SKM-1 treated with dmso at 0.1 percent for 144 hours (cell line): ENCODE data around the gene ATAD3C.

ENCODE experiments used
- DNase-seq: peaks from one replicate; lab custom pipeline; 2025; ENCODE audit not compliant: unreplicated experiment; lab: John Stamatoyannopoulos, UW

ATAD3C gene

GRCh38 chr1:1430114-1430982 is 19.1 kb upstream of the ATAD3C start:
- DNase-seq, result no peak

DNA sequence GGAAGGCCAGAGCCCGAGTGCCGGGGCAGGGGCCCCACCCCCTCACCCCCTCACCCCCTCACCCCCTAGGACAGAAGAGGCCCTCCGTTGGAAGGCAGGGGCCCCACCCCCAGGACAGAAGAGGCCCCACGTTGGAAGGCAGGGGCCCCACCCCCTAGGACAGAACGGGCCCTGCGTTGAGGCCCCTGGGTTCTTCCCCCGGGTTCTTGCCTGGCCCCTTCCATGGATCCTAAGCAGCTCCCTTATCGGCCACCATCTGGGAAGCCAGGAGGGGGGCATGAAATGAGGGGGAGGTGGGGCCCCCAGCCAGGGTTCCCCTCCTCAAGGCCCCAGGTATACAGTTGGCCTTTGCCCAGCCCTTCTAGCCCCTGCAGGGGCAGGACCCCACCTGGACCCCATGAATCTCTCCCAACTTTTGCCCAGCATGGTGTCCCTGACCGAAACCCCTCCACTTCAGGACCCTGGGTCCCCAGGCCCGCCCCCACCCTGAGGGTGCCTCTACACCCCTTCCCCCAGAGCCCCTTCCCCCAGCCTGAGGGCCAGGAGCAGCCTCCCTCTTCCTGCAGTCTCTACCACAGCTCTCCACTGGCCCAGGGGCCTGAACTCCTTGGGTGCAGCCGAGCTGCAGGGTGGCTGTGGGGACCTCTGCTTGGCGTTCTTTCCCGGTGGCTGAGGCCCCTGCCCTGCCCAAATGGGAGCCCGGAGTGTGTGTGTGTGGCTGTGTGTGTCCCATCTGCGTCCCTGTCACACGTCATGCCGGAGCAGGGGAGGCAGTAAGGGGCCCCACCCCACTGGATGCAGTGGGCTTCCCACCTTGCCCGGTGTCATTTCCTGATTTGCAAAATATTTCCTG is 18.3 kb upstream of the ATAD3C start:
- no peak for DNase-seq

DNA sequence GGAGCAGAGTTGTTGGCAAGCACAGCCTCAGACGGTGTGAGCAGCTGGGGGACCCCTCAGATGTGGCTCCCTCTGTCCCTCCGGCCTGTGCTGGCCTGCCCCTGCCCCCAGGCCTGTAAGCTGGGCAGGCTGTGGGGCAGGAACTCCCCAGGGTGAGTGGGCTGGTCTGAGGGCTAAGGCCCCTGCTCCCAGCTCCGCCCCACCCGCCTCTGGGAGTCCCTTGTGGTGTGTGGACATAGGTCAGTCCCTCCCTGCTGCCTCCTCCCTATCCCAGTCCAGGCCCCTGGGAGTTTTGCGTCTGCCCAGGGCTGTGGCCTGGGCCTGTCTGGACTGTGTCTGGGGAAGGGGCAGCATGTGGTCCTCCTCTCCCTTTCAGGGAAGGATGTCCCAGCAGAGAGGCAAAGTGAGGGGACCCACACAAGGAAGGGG is 17.6 kb upstream of the ATAD3C start:
- no peak for DNase-seq

DNA sequence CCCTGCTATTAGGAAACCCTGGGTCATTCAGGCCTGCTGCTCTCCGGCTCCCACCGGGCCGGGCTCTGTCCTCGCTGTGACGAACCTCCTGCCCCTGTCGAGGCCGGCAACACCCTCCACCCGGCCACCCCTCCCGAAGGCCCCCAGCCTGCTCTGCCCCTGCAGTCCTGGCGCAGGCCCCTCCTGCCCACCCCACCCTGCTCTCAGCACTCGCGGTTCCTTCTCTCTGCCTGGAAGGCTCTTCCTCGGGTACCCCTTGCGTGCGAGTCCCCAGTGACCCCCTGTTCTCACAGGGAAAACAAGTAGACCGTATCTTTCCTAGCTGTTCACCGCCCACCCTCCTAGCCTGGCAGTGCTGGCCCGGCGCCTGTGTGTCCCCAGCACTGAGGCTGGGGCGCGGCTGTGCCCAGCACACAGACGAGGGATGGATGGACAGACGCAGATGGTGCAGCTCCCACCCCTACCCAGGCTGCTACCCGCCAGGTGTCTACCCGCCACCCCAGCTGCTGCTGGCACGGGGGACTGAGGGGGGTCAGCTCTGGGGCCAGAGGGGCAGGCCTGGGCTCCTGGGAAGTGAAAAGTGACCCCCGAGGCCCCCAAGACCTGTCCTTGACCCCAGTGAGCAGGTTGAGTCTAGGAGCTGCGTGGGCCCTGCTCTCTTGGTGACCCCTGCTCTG is 17.1 kb upstream of the ATAD3C start:
- DNase-seq, result no peak

GRCh38 chr1:1432951-1433803 is 16.3 kb upstream of the ATAD3C start:
- no peak for DNase-seq

GRCh38 chr1:1433804-1434130 is 15.7 kb upstream of the ATAD3C start:
- DNase-seq, result no peak

GRCh38 chr1:1434131-1434823 is 15.2 kb upstream of the ATAD3C start:
- DNase-seq, result no peak

DNA sequence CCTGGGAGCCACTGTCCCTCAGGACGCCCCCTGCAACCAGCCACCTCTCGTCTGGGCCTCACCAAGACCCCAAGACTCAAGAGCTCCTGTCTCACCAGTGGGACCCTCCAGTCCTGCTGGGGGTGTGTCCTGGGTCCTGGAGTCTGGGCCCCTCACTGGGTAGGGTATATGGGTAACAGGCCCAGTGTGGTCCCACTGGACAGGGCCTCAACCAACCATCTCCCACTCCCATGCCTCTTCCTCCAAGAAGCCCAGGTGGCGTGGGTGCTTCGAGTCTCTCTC is 14.7 kb upstream of the ATAD3C start:
- DNase-seq, result no peak

DNA sequence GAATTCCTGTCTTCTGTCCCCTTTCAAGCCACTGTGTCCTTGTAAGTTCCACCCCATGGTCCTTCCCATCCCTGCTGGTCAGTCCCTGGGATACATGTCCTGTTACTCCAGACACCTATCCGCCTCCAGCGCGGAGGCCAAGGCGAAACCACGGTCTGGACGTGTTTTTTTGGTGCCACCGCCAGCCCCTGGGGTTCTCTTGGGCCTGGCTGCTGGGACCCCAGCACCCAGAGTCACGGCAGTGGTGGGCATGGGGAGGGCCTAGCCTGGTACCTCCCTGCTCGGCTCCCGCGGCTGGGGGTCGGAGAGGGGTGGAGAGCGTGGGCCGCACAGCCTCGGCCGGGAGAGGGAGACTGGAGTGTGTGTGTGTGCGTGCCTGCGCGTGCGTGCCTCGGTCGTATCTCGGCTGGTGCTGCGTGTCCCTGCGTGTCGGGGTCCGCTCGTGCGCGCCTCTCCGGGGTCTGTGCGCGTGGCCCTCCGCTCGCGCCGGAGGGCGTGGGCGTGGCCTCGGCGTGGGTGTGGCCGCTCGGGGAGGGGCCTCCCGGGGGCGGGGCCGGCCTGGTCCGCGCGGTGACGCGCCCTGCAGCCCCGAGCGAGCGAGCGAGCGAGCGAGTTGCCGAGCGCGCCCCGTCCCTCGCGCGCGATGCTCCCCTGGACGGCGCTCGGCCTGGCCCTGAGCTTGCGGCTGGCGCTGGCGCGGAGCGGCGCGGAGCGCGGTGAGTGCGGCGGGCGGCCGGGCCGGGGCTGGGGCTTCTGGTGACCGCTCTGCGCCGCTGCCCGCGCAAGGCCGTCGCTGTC is 14.2 kb upstream of the ATAD3C start, which contains the start of gene VWA1:
TSS of gene VWA1 (plus strand) at position 585 of the 798 bp plus-strand sequence. CDS start at position 644, 59 bp downstream.
- no peak for DNase-seq

- DNase-seq, result no peak
These were observed 13.4 kb upstream of the ATAD3C start for GRCh38 chr1:1435911-1436629.

DNA sequence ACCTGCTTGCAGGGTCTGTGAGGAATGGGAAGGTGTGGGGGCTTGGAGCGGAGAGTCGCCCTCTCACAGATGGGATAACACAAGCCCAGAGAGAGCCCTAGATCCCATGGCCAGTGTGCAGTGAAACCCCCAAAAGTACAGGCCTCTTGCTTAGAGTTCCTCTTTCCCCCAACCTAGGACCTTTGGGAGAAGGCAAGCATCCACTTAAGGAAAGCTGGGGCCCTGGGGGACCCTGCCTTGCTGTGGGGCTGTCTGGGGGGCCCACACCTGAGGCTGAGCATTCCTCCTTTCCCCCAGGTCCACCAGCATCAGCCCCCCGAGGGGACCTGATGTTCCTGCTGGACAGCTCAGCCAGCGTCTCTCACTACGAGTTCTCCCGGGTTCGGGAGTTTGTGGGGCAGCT is 12.9 kb upstream of the ATAD3C start:
- DNase-seq, result no peak

DNA sequence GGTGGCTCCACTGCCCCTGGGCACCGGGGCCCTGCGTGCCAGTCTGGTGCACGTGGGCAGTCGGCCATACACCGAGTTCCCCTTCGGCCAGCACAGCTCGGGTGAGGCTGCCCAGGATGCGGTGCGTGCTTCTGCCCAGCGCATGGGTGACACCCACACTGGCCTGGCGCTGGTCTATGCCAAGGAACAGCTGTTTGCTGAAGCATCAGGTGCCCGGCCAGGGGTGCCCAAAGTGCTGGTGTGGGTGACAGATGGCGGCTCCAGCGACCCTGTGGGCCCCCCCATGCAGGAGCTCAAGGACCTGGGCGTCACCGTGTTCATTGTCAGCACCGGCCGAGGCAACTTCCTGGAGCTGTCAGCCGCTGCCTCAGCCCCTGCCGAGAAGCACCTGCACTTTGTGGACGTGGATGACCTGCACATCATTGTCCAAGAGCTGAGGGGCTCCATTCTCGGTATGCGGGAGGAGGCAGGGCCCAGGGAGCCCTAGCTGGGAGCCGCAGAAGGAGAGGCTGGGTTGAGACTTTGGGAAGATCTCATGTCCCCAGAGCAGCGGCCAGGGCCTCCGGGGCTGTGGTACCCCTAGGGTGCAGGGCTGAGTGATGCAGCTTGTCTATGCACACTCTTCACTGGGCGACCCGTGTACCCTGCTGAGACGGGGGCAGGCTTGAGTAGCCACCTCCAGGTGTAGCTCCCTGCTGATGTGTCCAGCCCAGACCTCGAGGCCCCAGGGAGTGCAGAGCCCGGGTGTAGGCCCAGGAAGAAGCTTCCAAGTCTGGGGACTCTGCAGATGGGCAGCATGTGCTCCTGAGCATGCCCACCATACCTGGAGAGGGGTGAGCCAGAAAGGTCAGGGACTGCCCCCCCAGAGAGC is 12.2 kb upstream of the ATAD3C start:
- DNase-seq, result no peak

DNA sequence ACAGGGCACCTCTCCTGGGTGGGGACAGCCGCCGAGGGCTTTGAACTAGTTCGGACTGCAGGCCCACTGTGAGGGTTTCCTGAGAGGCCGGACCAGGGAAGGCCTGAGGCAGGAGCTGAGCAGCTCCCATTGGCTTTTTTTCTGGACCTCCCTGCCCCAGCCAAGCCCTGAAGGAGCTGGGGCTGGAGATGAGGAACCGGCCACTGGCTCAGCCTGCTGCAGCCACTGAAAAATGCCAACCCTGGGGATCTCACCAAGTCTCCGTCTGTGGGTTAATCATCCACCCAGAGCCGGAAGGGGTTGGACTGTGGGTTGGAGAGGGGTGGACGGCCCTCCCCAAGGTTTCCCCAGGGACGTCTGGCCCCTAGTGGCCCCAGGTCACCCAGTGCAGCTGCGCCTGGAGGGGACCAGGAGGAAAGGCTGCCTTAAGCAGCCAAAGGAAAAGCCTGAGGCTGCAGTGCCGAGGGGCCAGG is 11.5 kb upstream of the ATAD3C start:
- peak; percentile 52 for DNase-seq

DNA sequence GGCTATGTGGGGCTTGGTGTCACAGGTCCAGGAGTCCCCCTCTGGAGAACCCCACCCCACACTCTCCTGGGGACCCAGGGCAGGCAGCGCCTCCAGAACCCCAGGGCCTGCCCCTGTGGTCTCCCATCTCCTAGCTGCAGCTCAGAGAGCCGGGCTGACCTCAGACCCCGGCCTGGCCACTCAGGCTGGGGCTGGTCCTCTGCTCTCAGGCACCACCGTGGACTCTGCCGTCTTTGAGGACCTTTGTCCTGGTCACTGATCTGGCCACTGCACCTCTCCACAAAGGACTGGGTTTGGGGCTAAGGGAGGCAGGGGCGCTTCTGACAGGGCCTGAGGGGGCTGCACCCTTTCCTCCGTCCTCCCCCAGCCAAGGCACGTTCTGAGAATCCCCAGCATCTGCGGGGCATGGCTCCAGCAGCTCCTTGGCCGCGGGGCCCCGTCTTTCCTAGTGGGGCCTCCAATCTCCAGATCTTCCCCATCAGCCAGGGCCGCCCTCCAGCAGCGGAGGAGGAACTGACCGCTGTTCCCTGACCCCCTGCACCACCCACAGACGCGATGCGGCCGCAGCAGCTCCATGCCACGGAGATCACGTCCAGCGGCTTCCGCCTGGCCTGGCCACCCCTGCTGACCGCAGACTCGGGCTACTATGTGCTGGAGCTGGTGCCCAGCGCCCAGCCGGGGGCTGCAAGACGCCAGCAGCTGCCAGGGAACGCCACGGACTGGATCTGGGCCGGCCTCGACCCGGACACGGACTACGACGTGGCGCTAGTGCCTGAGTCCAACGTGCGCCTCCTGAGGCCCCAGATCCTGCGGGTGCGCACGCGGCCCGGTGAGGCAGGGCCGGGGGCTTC is 10.7 kb upstream of the ATAD3C start:
- no peak for DNase-seq

DNA sequence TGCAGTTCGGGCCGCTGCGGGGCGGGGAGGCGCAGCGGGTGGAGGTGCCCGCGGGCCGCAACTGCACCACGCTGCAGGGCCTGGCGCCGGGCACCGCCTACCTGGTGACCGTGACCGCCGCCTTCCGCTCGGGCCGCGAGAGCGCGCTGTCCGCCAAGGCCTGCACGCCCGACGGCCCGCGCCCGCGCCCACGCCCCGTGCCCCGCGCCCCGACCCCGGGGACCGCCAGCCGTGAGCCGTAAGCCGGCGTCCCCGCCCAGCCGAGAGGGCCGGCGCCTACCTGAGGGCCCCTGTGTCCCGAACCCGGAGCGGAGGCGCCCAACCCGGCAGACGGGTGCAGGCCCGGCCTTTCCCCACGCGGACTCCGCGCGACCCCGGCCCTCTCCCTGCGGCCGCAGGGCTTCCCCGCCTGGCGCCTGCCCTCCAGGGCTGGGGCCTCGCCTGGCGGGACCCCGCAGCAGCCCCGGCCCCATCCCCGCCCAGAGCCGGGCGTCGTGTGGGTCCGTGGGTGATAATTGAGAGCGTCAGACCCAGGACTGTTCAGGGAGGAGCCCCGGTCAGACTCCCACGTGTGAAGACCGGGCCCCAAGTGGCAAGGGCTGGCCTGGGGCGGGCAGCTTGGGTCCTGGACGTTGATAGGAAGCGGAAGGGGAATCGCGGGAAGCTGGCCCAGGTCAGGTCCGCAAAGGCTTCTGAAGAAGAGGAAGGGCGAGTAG is 9.8 kb upstream of the ATAD3C start:
- DNase-seq, result no peak
